Motor neuron (in vitro differentiated cells): ENCODE data around the gene BLM. TPM values are rescaled to one million over a fixed set of nuclear protein-coding genes. Genes with fewer than 3 reads are reported as not detected.
A peak's percentile ranks its signal among the peaks of the same experiment; 100 is the strongest.

ENCODE experiments used
- ATAC-seq, 8 experiments: fragments of 200-7000 bp; cut with Tn5 transposase; replicated peaks in 6 of 8; 2 replicates each; pipeline ENCODE4 v1.8.0; 2021; ENCODE audit warnings: mild to moderate bottlenecking in 8 of 8, moderate library complexity in 8 of 8
- H3K27ac ChIP-seq, 2 donors: fragments of 250-450 bp; sonication (Bioruptor Pico); 2 replicates each; pipeline ENCODE4 v1.9.0; 2021; ENCODE audit warnings: antibody characterized with exemption in 2 of 2, mild to moderate bottlenecking in 2 of 2, moderate library complexity in 1 of 2
- H3K4me1 ChIP-seq, 2 donors: fragments of 250-450 bp; sonication (Bioruptor Pico); replicated peaks in 1 of 2; 2 replicates each; pipeline ENCODE4 v1.6.1; 2021; ENCODE audit warnings: antibody characterized with exemption in 2 of 2, mild to moderate bottlenecking in 2 of 2, moderate library complexity in 1 of 2
- H3K4me3 ChIP-seq, 5 donors: fragments of 250-450 bp; sonication (Bioruptor Pico); 2 replicates each; pipeline ENCODE4 v1.9.0; 2021; ENCODE audit warnings: antibody characterized with exemption in 5 of 5, mild to moderate bottlenecking in 5 of 5, moderate library complexity in 4 of 5
- WGBS, 10 experiments: fragments of 450-650 bp; shearing (Covaris generic); methylation state at CpG; one replicate each; pipeline ENCODE4 v1.0.0; 2022; 5-methylcytosine and 5-hydroxymethylcytosine counted together
- in situ Hi-C, 9 experiments: fragments of 400-800 bp; cut with MboI; loops; one replicate each; pipeline ENCODE4 v1.15.0; 2021; ENCODE audit warnings: low sequenced_read_pairs in 9 of 9, low pct_unique_long_range_greater_than_20kb in 2 of 9; ENCODE audit not compliant: unreplicated experiment in 9 of 9
- total RNA-seq, 8 experiments: library from RNA; unstranded; fragments of 300-600 nt; gene quantifications; 2 replicates each; pipeline versions ENCODE4 v1.2.3 to v1.2.4, GENCODE V29; 2022

The BLM gene
- total RNA-seq, 8 experiments from 2014 or later: 1.2 to 15.8 (median 4.2) TPM

GRCh38 chr15:90812171-90812957 is 95.2 kb downstream of the BLM start:
- 74 to 92% (median 82%) methylated on average over 1 to 9 of the region's 10 CpGs for WGBS, 10 experiments
- Histone ChIP-seq H3K27ac (no peak overlapping the region), H3K4me1 (no peaks in the 10 kb centered on the region), H3K4me3 (no peak overlapping the region)
- no peak for ATAC-seq
- in situ Hi-C loops: no loop called here

GRCh38 chr15:90812958-90813265 is 95.8 kb downstream of the BLM start:
- H3K4me1 ChIP-seq: no peaks in the 10 kb centered on the region
- ATAC-seq: no peak
- no peak overlapping the region for H3K27ac ChIP-seq
- in situ Hi-C loops: no loop called here
- WGBS, 10 experiments: 91 to 100% (median 100%) methylated on average over 1 to 5 of the region's 6 CpGs; no CpG with 5 or more reads in 5 of the 10 experiments
- no peak overlapping the region for H3K4me3 ChIP-seq

- Histone ChIP-seq H3K4me3 (no peak overlapping the region), H3K4me1 (peaks cover 0 to 6% of the 10 kb centered on the region in 2 donors), H3K27ac (no peak overlapping the region)
- ATAC-seq: peak in 1 of 8 experiments; percentile 41
- 80 to 100% methylated on average over 1 to 2 of the region's 2 CpGs; no CpG with 5 or more reads in 8 of the 10 experiments for WGBS, 10 experiments
- in situ Hi-C loops: no loop called here
Observed at GRCh38 chr15:90813796-90814190, 96.6 kb downstream of the BLM start.

- ATAC-seq: peak in 2 of 8 experiments; percentile 62 to 71
- in situ Hi-C loops: no loop called here
- 31 to 100% (median 95%) methylated on average over 1 to 7 of the region's 13 CpGs; no CpG with 5 or more reads in 2 of the 10 experiments for WGBS, 10 experiments
- no peak overlapping the region for H3K4me3 ChIP-seq
- H3K4me1 ChIP-seq: peaks cover 0 to 6% of the 10 kb centered on the region in 2 donors
- H3K27ac ChIP-seq: no peak overlapping the region
Observed at GRCh38 chr15:90814191-90814821, 97.2 kb downstream of the BLM start.

GRCh38 chr15:90816401-90817116 is 99.4 kb downstream of the BLM start:
- H3K27ac ChIP-seq: no peak overlapping the region
- WGBS, 10 experiments: 50 to 90% (median 82%) methylated on average over 1 to 4 of the region's 15 CpGs; no CpG with 5 or more reads in 5 of the 10 experiments
- ATAC-seq: no peak
- H3K4me1 ChIP-seq: peaks cover 0 to 6% of the 10 kb centered on the region in 2 donors
- in situ Hi-C loops: no loop called here
- no peak overlapping the region for H3K4me3 ChIP-seq

GRCh38 chr15:90817117-90818057 is 100.2 kb downstream of the BLM start:
- H3K4me3 ChIP-seq: no peak overlapping the region
- H3K4me1 ChIP-seq: peaks cover 0 to 6% of the 10 kb centered on the region in 2 donors
- in situ Hi-C loops: no loop called here
- no peak for ATAC-seq
- 60 to 100% (median 85%) methylated on average over 1 to 7 of the region's 14 CpGs; no CpG with 5 or more reads in 3 of the 10 experiments for WGBS, 10 experiments
- H3K27ac ChIP-seq: no peak overlapping the region

GRCh38 chr15:90818251-90819210 is 101.4 kb downstream of the BLM start:
- 13 to 87% (median 63%) methylated on average over 2 to 4 of the region's 26 CpGs; no CpG with 5 or more reads in 4 of the 10 experiments for WGBS, 10 experiments
- H3K27ac ChIP-seq: no peak overlapping the region
- H3K4me1 ChIP-seq: peaks cover 0 to 6% of the 10 kb centered on the region in 2 donors
- in situ Hi-C loops: no loop called here
- no peak overlapping the region for H3K4me3 ChIP-seq
- ATAC-seq: peak in 6 of 8 experiments; percentile 28 to 79 (median 66)

GRCh38 chr15:90819390-90819789 is 102.2 kb downstream of the BLM start:
- no peak overlapping the region for H3K27ac ChIP-seq

GRCh38 chr15:90819850-90820249 is 102.7 kb downstream of the BLM start:
- ATAC-seq: no peak
- Histone ChIP-seq H3K4me3 (no peak overlapping the region), H3K4me1 (peaks cover 0 to 6% of the 10 kb centered on the region in 2 donors), H3K27ac (no peak overlapping the region)
- WGBS, 10 experiments: no CpG with 5 or more reads among the region's 12 CpGs
- in situ Hi-C loops: no loop called here

More at GRCh38 chr15:90819390-90819789, 102.2 kb downstream of the BLM start:
- H3K4me3 ChIP-seq: no peak overlapping the region
- in situ Hi-C loops: no loop called here
- WGBS, 10 experiments: no CpG with 5 or more reads among the region's 6 CpGs
- ATAC-seq: no peak
- H3K4me1 ChIP-seq: peaks cover 0 to 6% of the 10 kb centered on the region in 2 donors

- Histone ChIP-seq H3K4me3 (no peak overlapping the region), H3K4me1 (peaks cover 0 to 6% of the 10 kb centered on the region in 2 donors), H3K27ac (no peak overlapping the region)
- WGBS, 10 experiments: 0 to 90% (median 67%) methylated on average over 1 to 3 of the region's 7 CpGs; no CpG with 5 or more reads in 7 of the 10 experiments
- in situ Hi-C loops: no loop called here
- no peak for ATAC-seq
Observed at GRCh38 chr15:90820481-90820880, 103.3 kb downstream of the BLM start.

- in situ Hi-C loops: no loop called here
- ATAC-seq: no peak
- Histone ChIP-seq H3K4me1 (peaks cover 0 to 6% of the 10 kb centered on the region in 2 donors), H3K27ac (no peak overlapping the region), H3K4me3 (no peak overlapping the region)
- 67 to 93% (median 83%) methylated on average over 1 to 5 of the region's 8 CpGs; no CpG with 5 or more reads in 5 of the 10 experiments for WGBS, 10 experiments
Observed at GRCh38 chr15:90822204-90822955, 105.2 kb downstream of the BLM start.
